AG08395 (cell line): ENCODE measurements around the gene C15orf40.

Experiments used
- DNase-seq: peaks from one replicate; pipeline ENCODE4 v3.0.0; 2012; ENCODE audit warnings: mixed read lengths, low spot score

The C15orf40 gene

DNA sequence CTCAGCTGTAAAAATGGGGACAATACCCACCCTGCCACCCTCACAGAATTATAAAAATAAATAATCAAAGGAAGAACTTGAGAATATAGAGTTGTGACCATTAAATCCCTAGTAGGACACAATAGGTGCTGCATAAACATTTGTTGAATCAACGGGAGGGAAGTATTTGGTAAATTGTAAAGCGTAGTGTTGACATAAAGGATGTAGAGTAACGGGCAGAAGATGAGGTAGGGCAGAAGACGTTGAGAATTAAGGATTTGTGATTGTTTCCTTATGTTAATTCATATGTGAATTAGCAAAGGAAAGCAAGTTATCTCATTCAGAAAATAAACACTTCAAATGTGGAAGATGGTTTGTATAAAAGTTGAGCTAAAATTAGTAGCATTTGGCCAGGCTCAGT is 18.3 kb downstream of the C15orf40 start:
- no peak for DNase-seq

DNA sequence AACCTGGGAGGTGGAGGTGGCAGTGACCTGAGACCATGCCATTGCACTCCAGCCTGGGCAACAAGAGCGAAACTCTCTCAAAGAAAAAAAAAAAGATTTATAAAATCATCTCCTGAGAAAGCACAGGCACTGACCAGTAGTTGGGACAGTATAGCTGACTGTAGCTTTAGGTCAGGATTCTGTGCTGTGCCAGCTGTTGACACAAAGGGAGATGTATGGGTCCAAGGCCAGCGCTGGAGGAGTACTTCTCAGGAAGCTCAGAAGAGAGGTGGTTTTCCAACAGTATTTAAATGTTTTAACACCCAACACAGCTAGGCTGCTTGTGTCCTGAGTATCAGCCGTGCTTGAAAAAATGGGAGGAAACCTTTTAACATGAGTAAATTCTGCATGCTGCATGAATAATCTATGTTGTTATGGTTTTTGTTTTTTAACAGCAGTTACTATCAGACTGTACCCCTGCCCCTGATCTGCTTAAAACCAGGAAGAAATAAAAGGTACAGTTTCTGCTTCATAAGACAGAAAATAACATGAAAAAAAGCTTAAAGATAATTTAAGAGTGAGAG is 18.9 kb downstream of the C15orf40 start:
- no peak for DNase-seq

DNA sequence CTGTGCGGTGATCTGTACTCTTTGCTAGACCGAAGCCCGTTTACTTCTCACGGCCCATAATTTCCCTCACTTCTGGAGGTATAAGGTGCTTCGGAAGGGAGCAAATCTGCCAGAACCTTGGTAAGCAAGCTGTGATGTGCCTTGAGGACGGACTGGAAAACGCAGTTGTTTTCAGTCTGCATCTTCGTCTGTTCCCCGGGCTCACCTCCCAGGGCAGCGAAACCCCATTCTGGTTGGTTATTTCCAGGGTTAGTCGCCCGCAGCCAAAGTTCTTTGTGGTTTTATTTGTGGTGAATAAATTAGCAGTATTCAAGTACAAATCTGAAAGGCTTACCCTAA is 25.0 kb downstream of the C15orf40 start:
- no peak for DNase-seq

DNA sequence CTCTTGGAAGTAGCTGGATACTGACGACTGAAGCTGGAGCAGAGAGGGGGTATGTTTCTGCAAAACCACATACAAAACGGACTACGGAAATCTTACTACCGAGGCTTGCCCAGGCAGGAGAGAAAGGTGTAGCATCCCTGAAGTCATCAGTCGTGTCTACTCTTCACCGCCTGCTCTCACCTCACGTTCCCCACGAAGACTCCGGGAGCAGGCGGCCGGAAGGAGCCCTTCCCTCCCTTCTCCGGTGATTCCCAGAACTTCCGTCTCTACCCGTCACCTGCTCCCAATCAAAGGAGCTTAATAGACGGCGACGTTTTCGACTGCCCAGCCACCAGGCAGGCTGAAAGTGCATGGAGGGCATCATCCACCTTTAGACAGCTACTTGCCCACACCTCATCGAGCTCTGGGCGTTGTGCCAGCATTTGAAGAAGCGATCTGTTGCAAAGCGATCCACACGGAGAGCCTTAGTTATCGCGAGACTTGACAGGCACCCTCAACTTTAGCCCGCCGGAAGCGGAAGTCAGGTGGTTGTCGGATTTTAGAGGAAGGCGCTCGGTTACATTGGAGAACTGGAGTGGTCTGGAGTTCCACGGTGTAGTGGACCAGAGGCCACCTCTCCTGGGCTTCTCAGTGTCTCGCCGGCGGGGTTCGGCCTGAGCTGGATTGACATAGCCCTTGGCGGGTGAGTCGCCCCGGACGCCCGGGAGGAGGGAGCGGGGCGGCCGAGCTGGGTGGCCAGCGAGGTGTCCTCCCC is 25.6 kb downstream of the C15orf40 start, which contains the start of gene RAMAC:
RAMAC (plus strand) TSS at position 523 of the 754 bp plus-strand sequence. CDS start 2,809 bp downstream, outside the sequence.
- peak; percentile 92 for DNase-seq

DNA sequence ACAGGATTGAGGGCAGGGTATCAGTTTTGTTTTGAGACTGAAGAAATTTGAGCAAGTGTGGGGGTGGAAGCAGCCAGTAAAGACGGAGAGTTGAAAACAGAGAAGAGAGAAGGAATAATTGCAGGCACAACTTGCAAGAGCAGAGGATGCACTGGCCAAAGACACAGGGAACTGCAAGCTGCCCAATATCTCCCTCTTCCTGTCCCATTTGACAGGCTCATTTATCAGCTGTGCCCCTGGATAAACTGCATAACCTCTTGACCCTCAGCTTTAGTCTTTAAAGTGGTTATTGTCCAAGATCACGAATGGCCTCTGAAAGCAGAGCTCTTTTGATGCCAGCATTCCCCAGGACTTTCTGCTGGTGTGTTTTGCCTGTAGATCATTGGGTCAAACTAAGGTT is 30.5 kb downstream of the C15orf40 start:
- no peak for DNase-seq

DNA sequence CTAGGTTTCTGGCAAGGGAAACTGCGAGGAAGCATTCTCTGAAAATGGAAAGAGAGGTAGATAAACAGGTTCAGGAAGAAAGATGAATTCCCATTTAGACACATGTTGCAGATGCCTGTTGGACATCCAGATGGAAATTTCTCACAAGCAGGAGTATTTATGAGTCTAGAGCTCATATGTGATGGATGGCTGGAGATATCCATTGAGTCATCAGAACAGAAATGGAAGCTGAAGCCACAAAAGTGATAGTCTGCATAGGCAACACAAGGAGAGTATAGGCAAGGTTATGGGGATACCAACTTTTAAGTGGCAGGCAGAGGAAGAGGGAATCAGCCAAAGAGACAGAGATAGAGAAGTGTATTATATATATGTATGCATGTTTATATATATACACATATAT is 31.7 kb downstream of the C15orf40 start:
- no peak for DNase-seq

DNA sequence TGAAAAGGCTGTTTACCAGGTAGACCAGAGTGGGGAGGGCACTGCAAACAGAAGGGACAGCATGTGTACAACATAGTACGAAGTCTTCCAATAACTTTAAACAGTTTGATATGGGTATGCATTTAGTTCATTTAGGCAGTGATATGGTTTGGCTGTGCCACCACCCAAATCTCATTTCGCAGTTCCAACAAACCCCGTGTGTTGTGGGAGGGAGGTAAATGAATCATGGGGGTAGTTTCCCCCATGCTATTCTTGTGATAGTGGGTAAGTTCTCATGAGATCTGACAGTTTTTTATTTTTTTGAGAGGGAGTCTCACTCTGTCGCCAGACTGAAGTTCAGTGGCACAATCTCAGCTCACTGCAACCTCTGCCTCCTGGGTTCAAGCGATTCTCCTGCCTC is 33.0 kb downstream of the C15orf40 start:
- no peak for DNase-seq

DNA sequence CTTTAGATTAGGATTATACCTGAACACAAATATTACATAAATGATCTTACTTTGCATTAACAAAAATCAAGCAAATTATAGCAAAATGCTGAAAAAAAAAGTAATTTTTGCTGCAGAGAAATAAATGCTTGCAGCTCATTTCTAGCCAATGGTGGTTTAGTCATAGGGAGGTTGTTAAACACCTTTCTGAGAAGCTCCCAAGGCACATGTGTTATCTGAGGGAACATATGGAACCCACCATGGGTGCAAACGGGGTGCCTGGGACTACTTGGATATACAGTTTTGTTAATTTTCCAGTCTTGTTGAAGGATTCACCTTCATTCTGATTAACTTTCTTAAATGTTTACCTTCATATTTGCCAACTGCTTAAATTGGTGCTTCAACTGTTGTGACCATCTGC is 34.4 kb downstream of the C15orf40 start:
- no peak for DNase-seq

DNA sequence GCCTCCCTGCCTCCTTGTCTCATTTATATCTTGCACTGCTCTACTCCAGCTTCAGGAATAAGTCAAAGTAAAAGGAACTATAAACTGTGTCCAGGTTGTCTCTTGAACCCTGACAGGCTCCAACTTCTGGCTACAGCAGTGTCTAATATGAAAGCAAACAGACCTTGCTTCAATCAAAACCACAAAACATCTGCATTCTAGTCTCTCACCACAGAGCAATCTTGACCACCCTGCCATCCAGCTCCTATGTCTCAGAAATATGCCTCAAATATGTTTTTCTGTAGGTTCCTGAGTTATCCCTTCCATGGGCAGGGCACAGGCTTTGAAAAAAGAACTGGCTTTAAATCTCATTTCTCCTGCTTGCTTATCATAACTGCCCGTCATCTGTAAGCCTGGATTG is 38.4 kb downstream of the C15orf40 start:
- DNase-seq = no peak

DNA sequence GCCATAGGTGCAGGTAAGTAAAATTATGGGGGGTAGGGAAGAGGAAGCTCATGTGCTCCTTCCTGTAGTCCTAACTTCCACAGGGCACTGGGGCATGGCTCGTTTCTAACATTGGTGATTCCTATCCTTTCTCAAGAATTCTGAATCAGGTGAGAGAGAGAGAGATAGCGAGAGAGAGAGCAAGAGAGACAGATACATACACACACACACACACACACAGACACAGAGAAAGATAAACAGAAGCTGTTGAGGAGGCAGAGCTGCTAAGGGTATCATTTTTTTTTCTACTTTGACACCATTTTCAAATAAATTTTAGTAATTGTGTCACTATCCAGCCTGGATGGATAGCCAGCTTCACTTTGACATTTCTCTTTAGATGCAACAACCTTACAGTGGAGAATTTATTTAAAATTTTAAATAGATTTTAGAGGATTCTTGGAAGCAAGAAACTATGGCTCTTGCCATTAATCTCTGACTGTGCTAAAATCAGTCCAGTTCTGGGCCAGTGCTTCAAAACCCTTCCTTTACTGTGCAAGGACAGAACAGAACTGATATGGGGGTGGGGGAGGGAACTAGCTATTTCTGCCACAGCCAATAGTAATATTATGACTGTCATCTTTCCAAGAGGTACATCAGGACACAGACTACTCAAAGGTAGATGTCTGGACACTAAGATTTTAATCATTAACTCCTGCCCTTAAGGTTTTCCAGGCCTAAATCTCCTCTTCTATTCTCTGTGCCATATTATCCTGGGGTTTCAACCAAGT is 40.0 kb downstream of the C15orf40 start:
- DNase-seq = no peak

DNA sequence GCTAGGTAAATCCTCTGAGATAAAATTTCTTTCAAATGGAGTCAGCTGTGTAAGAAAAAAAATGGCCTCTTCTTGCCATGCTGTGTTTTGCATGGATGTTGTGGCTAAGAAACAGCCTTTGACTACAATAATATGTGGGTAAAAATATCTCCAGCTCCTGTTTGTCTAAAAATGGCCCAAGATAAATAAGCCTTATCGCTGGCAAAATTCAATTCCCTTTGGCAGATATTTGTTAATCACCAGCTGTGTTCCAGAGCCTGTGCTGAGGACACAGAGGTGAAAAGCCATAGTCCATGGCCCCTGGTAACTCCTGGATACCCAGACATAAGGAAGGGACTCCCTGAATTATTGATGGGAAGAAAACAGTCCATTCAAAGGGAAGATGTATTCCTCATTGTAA is 40.7 kb downstream of the C15orf40 start:
- DNase-seq = no peak

DNA sequence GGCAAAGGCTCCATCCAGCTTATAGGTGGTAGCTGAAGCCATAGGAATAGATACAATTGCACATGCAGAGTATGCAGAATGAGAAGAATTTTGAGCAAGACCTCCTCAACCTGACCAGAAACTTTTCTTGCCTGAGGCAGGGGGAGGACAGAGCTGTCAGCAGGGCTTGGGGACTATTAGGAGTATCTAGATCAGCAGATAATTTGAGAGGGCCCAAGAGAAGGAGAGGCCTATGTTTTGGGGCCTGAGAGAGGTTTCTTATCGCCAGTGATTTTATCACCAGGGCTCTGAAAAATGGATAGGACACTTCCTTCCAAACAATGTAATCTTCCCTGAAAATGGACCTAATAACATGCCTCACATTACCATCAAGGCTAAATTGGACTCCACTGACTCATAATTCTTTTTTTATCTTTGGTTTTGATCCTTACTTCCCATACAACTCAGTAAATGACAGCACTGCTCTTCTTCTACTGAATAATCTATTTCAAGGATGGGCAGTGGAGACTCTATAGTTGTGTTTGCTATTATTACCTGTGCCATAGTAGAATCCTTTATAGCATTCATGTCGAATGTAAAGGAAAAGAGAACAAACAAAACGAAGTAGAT is 41.3 kb downstream of the C15orf40 start:
- DNase-seq = no peak

DNA sequence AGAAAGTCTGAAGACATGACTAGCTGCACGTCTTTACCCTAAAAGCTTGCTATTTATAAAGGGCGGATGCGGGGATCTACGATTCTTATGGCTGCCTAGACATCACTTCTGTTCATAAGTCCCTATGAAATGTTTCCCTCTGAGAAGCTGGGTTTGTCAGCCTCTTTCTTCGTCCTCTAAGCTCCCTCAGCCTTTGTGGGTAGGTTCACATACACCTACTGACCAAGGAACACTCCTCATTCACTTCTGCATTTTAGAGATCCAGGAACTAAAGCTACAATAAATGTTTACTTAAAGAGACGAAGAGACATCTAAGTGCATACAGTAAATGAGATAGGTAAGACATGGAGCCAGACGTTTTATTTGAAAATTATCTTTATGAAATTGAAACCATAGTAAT is 42.1 kb downstream of the C15orf40 start:
- DNase-seq = no peak

DNA sequence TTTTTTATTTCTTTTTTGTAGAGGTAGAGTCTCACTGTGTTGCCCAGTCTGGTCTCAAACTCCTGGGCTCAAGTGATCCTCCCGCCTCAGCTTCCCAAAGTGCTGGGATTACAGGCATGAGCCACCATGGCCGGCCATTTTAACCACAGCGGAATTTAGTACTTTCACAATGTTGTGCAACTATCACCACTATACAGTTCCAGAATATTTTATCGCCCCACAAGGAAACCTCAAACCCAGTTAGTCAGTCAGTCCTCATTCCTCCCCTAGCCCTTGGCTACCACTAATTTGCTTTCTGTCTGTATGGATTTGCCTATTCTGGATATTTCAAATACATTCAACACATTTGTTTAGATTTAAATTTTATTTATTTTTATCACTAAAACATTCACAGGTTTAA is 43.4 kb downstream of the C15orf40 start:
- DNase-seq = peak; percentile 19

DNA sequence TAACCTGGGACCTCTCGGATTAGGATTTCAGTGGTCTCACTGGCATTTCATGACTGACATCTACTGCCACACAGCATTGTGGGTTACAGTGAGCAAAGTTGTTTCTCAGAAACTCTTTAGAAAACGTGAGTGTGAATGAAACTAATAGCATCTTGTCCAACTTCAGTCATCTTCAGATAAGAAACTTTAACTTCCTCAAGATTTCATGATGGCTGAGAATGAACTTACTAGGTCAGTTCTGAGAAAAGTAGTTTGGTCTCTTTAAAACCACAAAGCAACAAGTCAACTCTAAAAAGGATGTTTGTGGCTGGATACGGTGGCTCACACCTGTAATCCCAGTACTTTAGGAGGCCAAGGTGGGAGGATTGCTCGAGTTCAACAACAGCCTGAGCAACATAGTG is 44.8 kb downstream of the C15orf40 start:
- no peak for DNase-seq

DNA sequence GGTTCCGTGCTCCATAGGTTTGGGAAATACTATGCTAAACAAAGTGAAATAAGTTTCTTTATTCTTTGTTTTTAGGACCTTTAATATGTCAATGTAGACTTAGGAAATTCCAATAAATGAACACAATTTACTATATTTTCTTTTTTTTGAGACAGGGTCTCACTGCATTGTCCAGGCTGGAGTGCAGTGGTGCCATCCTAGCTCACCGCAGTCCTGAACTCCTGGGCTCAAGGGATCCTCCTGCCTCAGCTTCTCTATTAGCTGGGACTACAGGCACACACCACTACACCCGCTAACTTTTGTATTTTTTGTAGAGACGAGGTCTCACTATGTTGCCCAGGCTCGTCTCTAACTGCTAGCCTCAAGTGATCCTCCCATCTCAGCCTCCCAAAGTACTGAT is 46.5 kb downstream of the C15orf40 start:
- no peak for DNase-seq

DNA sequence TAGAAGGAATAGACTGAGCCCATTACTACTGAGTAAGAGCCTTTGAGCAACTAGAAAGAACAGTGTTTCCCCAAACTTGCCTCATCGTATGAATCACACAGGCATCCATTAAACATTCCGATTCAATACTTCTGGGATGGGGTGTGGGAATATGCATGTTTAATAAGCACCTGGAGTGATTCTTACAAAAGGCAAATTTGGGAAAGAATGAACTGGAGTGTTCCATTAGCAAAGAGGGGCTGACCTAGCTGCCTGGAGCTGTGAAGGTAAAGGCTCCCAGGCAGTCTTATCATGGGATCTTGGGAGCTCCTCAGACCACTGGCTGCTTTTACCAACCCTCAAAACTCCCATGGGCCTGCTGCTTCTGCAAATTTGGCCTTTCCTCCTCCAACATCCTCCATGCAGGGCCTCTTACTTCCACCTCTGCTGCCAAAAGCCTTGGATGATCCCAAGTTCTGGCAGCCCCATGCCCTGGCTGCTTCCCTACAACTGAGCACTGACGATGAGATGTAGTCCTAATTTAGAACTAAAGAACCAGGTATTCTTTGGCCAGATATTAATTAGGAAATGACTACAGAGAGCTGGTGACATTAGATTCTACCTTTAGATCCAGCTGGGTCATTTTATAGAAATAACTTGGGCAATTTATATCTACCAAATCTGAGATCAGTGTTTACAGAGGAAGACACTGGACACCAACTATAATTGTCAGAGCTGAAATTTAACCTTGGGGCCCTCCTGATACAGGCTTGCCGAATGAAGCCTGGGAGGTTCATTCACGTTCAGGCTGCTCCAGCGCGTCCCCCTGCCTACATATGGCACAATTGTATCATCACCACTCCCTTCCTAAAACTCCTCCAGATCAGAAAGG is 47.7 kb downstream of the C15orf40 start:
- DNase-seq = no peak

DNA sequence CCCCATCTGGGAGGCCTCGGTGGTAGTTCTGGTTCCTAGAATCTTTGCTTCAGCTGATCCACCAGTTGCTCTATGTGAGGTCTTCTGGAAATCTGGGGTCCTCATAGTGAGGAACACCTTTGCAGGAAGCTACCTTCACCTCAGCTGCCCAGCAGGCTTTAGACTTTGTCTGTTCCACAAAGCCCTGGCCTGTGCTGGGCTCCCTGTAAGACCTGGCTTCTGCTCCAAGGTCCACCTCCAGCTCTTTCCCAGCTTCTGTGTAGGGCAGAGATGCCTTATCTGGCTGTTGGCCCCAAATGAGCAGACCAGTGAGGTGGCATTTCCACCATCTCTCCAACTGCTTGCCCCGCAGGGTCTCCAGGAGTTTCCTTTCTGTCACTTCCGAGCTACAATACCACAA is 50.7 kb downstream of the C15orf40 start:
- no peak for DNase-seq

DNA sequence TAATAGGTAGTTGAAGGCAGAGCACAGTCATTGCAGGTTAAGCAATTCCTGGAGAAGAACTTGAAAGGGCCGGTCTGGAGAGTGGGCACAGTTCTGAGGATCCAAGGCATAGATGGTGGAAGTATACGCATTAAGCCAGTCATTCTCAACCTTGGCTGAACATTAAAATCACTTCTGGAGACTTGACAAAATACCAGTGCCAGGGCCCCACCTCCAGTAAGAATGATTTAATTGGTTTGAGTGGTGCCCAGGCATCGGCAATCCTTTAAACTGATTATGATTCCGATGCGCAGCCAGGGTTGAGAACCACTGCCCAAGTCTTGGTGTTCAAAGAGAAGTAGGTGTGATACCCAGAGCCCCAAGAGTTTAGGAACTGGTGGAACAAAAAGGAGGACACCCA is 52.0 kb downstream of the C15orf40 start:
- no peak for DNase-seq

DNA sequence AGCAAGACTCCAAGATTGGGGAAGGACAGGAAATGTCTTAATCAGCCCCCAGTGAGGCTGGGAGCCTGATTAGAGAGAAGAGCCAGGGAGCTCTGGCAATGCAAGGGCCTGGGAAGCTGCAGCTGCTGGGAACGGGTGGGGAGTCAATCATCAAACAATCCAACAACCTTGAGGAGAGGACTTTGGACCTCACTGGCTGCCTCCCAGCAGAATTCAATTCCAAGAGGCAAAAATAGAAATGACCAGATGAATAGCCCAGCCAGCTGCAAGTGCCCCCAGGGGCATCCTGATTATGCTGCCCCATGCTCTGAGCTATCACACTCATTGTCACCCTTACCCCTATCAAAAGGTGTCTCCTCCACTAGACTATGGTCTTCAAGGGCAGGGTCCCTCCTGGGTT is 52.8 kb downstream of the C15orf40 start:
- no peak for DNase-seq

DNA sequence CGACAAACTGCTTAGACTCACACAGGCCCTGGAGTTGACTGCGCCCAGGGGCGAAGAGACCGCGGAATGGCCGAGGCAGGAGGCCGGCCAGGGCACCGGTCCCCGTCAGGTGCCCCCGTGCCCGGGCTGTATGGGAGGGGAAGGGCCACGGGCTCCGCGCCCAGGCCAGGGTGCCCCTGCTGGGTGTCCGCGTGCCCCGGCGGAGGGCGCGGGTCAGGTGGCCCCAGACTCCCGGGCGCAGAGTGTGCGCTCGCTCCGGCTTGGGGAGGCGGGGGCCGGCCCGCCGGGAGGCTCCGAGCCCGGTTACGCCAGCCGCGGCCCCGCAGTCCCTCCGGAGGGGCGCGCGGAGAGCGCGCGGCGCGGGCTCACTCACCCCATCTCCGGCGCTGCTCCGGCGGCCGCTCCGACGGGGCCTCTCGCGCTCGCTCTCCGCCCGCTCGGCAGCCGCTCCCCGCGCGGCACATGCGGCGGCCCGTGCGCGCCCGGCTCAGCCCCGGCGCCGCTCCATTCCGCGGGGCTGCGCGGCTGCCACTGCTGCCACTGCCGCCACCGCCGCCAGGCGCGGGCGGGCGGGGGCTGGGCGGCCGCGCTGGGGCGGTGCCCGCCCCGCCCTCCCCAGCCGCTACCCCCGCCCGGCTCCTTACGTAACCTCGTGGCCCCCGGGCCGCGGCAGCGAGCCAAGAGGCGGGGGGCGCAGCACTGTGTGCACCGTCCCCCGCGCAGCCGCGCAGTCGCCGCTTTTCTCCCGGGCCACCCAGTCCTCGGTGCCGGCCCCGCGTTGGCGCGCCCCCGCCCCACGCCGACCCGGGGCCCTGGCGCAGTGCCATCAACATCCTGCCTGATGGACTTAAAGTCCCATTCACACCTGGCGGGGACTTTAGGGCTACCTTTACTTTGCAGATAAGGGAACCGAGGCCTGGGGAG is 59.0 kb downstream of the C15orf40 start, which contains the start of gene HOMER2:
HOMER2 (minus strand) TSS at position 563 of the 924 bp plus-strand sequence; CDS start at position 378, 185 bp downstream.
- peak; percentile 59 for DNase-seq
